PFSK-1 (cell line): ENCODE measurements around the gene TTLL13.
A peak's percentile ranks its signal among the peaks of the same experiment; 100 is the strongest.

Experiments
- FOXP2 ChIP-seq: optimal IDR thresholded peaks from 2 replicates; pipeline ENCODE3; 2011; ENCODE audit warnings: borderline replicate concordance, control low read depth, inconsistent platforms; ENCODE audit not compliant: insufficient read depth; ENCODE audit errors: extremely low read length, extremely low read depth
- POLR2AphosphoS5 ChIP-seq: IDR thresholded peaks from 2 replicates; pipeline ENCODE4 v1.6.1; 2012; ENCODE audit warnings: low read depth, mild to moderate bottlenecking, control low read depth, low read length, moderate library complexity
- SIN3A ChIP-seq: IDR thresholded peaks from 2 replicates; pipeline ENCODE4 v1.6.1; 2012; ENCODE audit warnings: mild to moderate bottlenecking, low read length, moderate library complexity, borderline replicate concordance; ENCODE audit not compliant: insufficient read depth
- TAF1 ChIP-seq: IDR thresholded peaks from 2 replicates; pipeline ENCODE4 v1.6.1; 2012; ENCODE audit warnings: low read length, control low read depth, borderline replicate concordance; ENCODE audit not compliant: insufficient read depth
- TF ChIP-seq, protein P1 (sequence below), 2 experiments: IDR thresholded peaks; 2 replicates each; pipeline versions ENCODE4 v1.6.1 to v1.8.0; 2011 to 2012; ENCODE audit warnings: low read depth in 2 of 2, low read length in 2 of 2, control low read depth in 1 of 2, inconsistent platforms in 1 of 2, mild to moderate bottlenecking in 1 of 2, moderate library complexity in 1 of 2; ENCODE audit not compliant: insufficient read depth in 1 of 2

DNA sequence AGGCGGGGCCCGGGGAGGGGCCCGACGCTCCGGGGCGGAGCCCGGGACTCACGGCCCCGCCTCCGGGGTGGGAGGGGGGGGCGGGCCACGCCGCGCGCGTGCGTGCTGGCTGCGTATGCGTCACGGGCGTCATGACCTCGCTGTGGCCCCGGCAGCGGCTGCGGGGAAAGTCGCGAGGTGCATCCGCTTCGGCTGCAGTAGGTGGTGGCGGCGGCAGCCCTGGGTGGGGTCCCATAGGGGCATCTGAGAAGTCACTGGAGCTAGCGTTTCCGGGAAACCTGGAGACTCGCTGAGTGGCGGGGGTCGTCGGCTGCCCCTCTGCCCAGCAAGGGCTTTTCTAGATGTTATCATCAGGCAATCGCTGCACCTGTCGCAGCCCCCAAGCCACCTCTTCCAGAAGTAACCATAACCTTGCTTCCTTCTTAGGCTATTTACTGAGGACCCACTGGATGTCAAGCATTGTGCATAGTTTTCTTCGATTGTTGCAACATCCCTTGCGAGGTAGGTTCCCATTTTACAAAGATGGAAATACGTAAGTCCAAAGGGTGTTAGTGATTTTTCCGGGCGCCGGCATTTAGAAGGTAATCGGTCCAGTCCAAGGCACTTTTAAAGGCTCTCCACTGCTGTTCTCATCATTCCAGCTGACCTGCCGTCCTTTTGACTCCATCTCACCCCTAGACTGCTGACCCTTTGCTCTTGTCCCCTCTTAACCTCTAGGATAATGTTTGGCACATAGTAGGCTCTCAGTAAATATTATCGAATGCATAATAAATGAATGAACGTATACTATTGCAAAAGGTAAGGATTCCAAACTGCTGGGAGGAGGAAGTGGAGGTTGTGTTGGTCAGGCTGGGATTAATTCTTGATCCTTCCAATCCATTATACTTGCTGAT, 15.0 kb upstream of the TTLL13 start, which contains the start of gene GDPGP1:
- no peak; the same call in 1 of the 2 replicates for TF ChIP-seq TAF1
- TF ChIP-seq POLR2AphosphoS5, result peak; percentile 89
- TF ChIP-seq, protein P1, sequence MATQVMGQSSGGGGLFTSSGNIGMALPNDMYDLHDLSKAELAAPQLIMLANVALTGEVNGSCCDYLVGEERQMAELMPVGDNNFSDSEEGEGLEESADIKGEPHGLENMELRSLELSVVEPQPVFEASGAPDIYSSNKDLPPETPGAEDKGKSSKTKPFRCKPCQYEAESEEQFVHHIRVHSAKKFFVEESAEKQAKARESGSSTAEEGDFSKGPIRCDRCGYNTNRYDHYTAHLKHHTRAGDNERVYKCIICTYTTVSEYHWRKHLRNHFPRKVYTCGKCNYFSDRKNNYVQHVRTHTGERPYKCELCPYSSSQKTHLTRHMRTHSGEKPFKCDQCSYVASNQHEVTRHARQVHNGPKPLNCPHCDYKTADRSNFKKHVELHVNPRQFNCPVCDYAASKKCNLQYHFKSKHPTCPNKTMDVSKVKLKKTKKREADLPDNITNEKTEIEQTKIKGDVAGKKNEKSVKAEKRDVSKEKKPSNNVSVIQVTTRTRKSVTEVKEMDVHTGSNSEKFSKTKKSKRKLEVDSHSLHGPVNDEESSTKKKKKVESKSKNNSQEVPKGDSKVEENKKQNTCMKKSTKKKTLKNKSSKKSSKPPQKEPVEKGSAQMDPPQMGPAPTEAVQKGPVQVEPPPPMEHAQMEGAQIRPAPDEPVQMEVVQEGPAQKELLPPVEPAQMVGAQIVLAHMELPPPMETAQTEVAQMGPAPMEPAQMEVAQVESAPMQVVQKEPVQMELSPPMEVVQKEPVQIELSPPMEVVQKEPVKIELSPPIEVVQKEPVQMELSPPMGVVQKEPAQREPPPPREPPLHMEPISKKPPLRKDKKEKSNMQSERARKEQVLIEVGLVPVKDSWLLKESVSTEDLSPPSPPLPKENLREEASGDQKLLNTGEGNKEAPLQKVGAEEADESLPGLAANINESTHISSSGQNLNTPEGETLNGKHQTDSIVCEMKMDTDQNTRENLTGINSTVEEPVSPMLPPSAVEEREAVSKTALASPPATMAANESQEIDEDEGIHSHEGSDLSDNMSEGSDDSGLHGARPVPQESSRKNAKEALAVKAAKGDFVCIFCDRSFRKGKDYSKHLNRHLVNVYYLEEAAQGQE (IDR thresholded peaks at IDR 0.05; ENCODE audit: insufficient read depth in 1 of 2, low read depth in 2 of 2, low read length in 2 of 2), result no peak
- no peak for TF ChIP-seq SIN3A
- TF ChIP-seq FOXP2, result peak; percentile 77
